ENCODE results near the gene TOX2. TPM values are rescaled to one million over a fixed set of nuclear protein-coding genes. Genes with fewer than 3 reads are reported as not detected.

TOX2 gene
- total and polyA plus RNA-seq, 2 of the 8 experiments (the other 6 are each of a cell fraction or from before 2014, with no cell fraction given): 1.8 to 3.4 TPM

- H2BK15ac ChIP-seq (ENCODE audit: low read length): no peak overlapping the region
- H2AK5ac ChIP-seq (ENCODE audit: low read depth, low read length): no peak overlapping the region
- TF ChIP-seq RNF2 (IDR thresholded peaks at IDR 0.05; ENCODE audit: borderline replicate concordance, low read depth, low read length, missing control alignments, poor library complexity, severe bottlenecking) (no peak), USF2 (IDR thresholded peaks at IDR 0.05; ENCODE audit: low read length) (no peak), BRCA1 (IDR thresholded peaks at IDR 0.05; ENCODE audit: low read depth, low read length) (no peak), POLR2A (IDR thresholded peaks at IDR 0.05; ENCODE audit: control extremely low read depth in 1 of 2, low read depth in 2 of 2, low read length in 2 of 2) (no peak), SP4 (IDR thresholded peaks at IDR 0.05; ENCODE audit: low read length) (no peak), RFX5 (IDR thresholded peaks at IDR 0.05; ENCODE audit: borderline replicate concordance, low read depth, low read length) (no peak), CREB1 (IDR thresholded peaks at IDR 0.05) (no peak), SIRT6 (IDR thresholded peaks at IDR 0.05; ENCODE audit: low read length) (no peak), FOSL1 (IDR thresholded peaks at IDR 0.05; ENCODE audit: insufficient read depth, low read depth, low read length) (no peak)
- H2BK5ac ChIP-seq (ENCODE audit: low read depth, low read length): no peak overlapping the region
- no peaks in the 10 kb centered on the region for H4K20me1 ChIP-seq (replicated peaks in 1 of 2; ENCODE audit: control insufficient read depth in 1 of 2, insufficient read depth in 2 of 2, low read length in 2 of 2)
- no peaks in the 10 kb centered on the region for H3K27me3 ChIP-seq (replicated peaks in 1 of 4; ENCODE audit: control insufficient read depth in 3 of 4, extremely low read depth in 1 of 4, insufficient read depth in 3 of 4, low read length in 3 of 4)
- H3K9me3 ChIP-seq (ENCODE audit: insufficient read depth in 2 of 2, low read depth in 1 of 2, low read length in 1 of 2): no peaks in the 10 kb centered on the region
- H4K8ac ChIP-seq (ENCODE audit: extremely low read depth, insufficient read depth, low read length): no peak overlapping the region
- H3K23ac ChIP-seq (ENCODE audit: insufficient read length): no peak overlapping the region
- H2AFZ ChIP-seq (ENCODE audit: low read length): no peak overlapping the region
- H2BK120ac ChIP-seq (replicated peaks; ENCODE audit: low read depth, low read length): no peak overlapping the region
- no peak overlapping the region for H4K5ac ChIP-seq (ENCODE audit: insufficient read length, low read depth, low read length)
- H3K23me2 ChIP-seq (ENCODE audit: low read depth, low read length): no peaks in the 10 kb centered on the region
- H4K91ac ChIP-seq (replicated peaks; ENCODE audit: insufficient read length, low read length): no peak overlapping the region
- no peaks in the 10 kb centered on the region for H3K79me2 ChIP-seq (ENCODE audit: control insufficient read depth in 1 of 2, insufficient read depth in 2 of 2, low read length in 2 of 2)
- H3K4ac ChIP-seq (replicated peaks; ENCODE audit: insufficient read length, low read depth, low read length): no peak overlapping the region
- H2BK20ac ChIP-seq (ENCODE audit: low read length): no peak overlapping the region
- H3K79me1 ChIP-seq (ENCODE audit: low read depth, low read length): no peaks in the 10 kb centered on the region; the same call in 1 of the 2 replicates
- H3K4me1 ChIP-seq (replicated peaks in 1 of 4; ENCODE audit: control insufficient read depth in 3 of 4, insufficient read depth in 4 of 4, low read length in 3 of 4): no peaks in the 10 kb centered on the region
- H3K36me3 ChIP-seq (ENCODE audit: control insufficient read depth in 2 of 4, insufficient read depth in 4 of 4, low read length in 3 of 4): no peaks in the 10 kb centered on the region
- ChIA-PET CTCF (ENCODE audit: partially characterized antibody) (no interaction called here), POLR2A (ENCODE audit: partially characterized antibody) (no interaction called here)
- H3K56ac ChIP-seq (replicated peaks; ENCODE audit: insufficient read length, low read depth, low read length): no peak overlapping the region
- H3K4me2 ChIP-seq (ENCODE audit: insufficient read depth in 1 of 2, low read depth in 2 of 2, low read length in 2 of 2): no peak overlapping the region
- 86% methylated on average over 7 of the region's 7 CpGs; no CpG with 5 or more reads in 1 of the 2 experiments for WGBS, 2 experiments (ENCODE audit: extremely low coverage in 1 of 2, insufficient coverage in 1 of 2, insufficient read length in 1 of 2, insufficient replicate concordance in 2 of 2, low coverage in 1 of 2, low lambda C conversion rate in 2 of 2, missing lambda C conversion rate in 1 of 2)
- no peak overlapping the region for H3K9ac ChIP-seq (replicated peaks in 1 of 4; ENCODE audit: extremely low read depth in 1 of 4, low read depth in 3 of 4, low read length in 3 of 4)
- no peak overlapping the region for H3K27ac ChIP-seq (ENCODE audit: low read depth, low read length)
- H3K14ac ChIP-seq (ENCODE audit: insufficient read length): no peak overlapping the region
- no peak for DNase-seq (ENCODE audit: low read depth in 1 of 2, low spot score in 2 of 2)
- no peak overlapping the region for H3K18ac ChIP-seq (ENCODE audit: extremely low read depth, low read length)
- FAIRE-seq: no peak
- H3K4me3 ChIP-seq (ENCODE audit: extremely low read depth in 1 of 4, insufficient read depth in 2 of 4, low read depth in 3 of 4, low read length in 4 of 4): no peak overlapping the region
- H2BK12ac ChIP-seq (ENCODE audit: low read depth, low read length): no peak overlapping the region
These were observed 170.2 kb downstream of the TOX2 start for GRCh38 chr20:44084891-44085290.

Measured in H1 (cell line).